IMR-90 (cell line): ENCODE measurements around the gene OR2A2. TPM values are rescaled to one million over a fixed set of nuclear protein-coding genes. Genes with fewer than 3 reads are reported as not detected.

ENCODE experiments used
- ATAC-seq: fragments of 200-7000 bp; cut with Tn5 transposase; 2 replicates; pipeline ENCODE4 v1.9.1; 2020; ENCODE audit warnings: low read depth, mild to moderate bottlenecking, moderate library complexity
- BruUV-seq: library from RNA; stranded (reverse); fragments of 400-500 nt; replicated peaks from 2 replicates; lab custom pipeline; 2021; lab: Mats Ljungman, UMichigan
- CTCF ChIA-PET: fragments of 300-600 bp; formaldehyde crosslinking; extraction: SDS; loops from one replicate; lab custom pipeline; 2021; ENCODE audit warnings: antibody characterized with exemption; lab: Yijun Ruan, JAX
- POLR2A ChIA-PET: fragments of 300-600 bp; sonication (Branson Sonifier 250); formaldehyde crosslinking; loops from one replicate; lab custom pipeline; 2022; ENCODE audit warnings: antibody characterized with exemption; ENCODE audit not compliant: unreplicated experiment; lab: Charles Lee
- DNase-seq: peaks from one replicate; pipeline ENCODE4 v3.0.0; 2013
- H2AFZ ChIP-seq: replicated peaks from 2 replicates; pipeline ENCODE3; 2013; ENCODE audit warnings: low read length, mild to moderate bottlenecking; ENCODE audit not compliant: poor library complexity
- H2AK5ac ChIP-seq: 2 replicates; pipeline ENCODE4 v1.6.1; 2013; ENCODE audit warnings: low read depth, low read length, inconsistent platforms
- H2AK9ac ChIP-seq: replicated peaks from 2 replicates; pipeline ENCODE3; 2013; ENCODE audit warnings: mild to moderate bottlenecking, low read depth, low read length, moderate library complexity; ENCODE audit not compliant: poor library complexity
- H2BK120ac ChIP-seq: 2 replicates; pipeline ENCODE4 v1.6.1; 2013; ENCODE audit warnings: low read depth, low read length, inconsistent platforms
- H2BK15ac ChIP-seq: 3 replicates; pipeline ENCODE4 v1.6.1; 2013; ENCODE audit warnings: low read depth, low read length, inconsistent platforms
- H2BK20ac ChIP-seq: 2 replicates; pipeline ENCODE4 v1.6.1; 2013; ENCODE audit warnings: low read depth, mild to moderate bottlenecking, inconsistent platforms, low read length, moderate library complexity
- H2BK5ac ChIP-seq: 2 replicates; pipeline ENCODE4 v1.6.1; 2013; ENCODE audit warnings: mild to moderate bottlenecking, low read depth, low read length, inconsistent platforms; ENCODE audit not compliant: poor library complexity, severe bottlenecking
- H3K14ac ChIP-seq: replicated peaks from 2 replicates; pipeline ENCODE4 v1.6.1; 2013; ENCODE audit warnings: low read depth, low read length, inconsistent platforms
- H3K18ac ChIP-seq: 2 replicates; pipeline ENCODE4 v1.6.1; 2013; ENCODE audit warnings: low read depth, low read length, control low read depth
- H3K23ac ChIP-seq: 2 replicates; pipeline ENCODE4 v1.6.1; 2013; ENCODE audit warnings: low read depth, low read length, inconsistent platforms
- H3K27ac ChIP-seq: 2 replicates; pipeline ENCODE4 v1.5.1; 2013; ENCODE audit warnings: mild to moderate bottlenecking, control low read depth, low read length; ENCODE audit not compliant: insufficient read depth
- H3K27me3 ChIP-seq: 2 replicates; pipeline ENCODE4 v1.6.1; 2013; ENCODE audit warnings: low read length; ENCODE audit not compliant: control insufficient read depth, insufficient read depth
- H3K36me3 ChIP-seq: 2 replicates; pipeline ENCODE4 v1.6.1; 2013; ENCODE audit warnings: low read length, mixed read lengths; ENCODE audit not compliant: control insufficient read depth, insufficient read depth
- H3K4ac ChIP-seq: 2 replicates; pipeline ENCODE4 v1.6.1; 2013; ENCODE audit warnings: low read depth, low read length, inconsistent platforms
- H3K4me1 ChIP-seq: 2 replicates; pipeline ENCODE4 v1.6.1; 2013; ENCODE audit warnings: low read length, mixed read lengths; ENCODE audit not compliant: control insufficient read depth, insufficient read depth
- H3K4me2 ChIP-seq: 2 replicates; pipeline ENCODE4 v1.6.1; 2013; ENCODE audit warnings: low read depth, mild to moderate bottlenecking, control low read depth, low read length, moderate library complexity
- H3K4me3 ChIP-seq: 2 replicates; pipeline ENCODE4 v1.5.1; 2013; ENCODE audit warnings: low read depth, mild to moderate bottlenecking, control low read depth, low read length, moderate library complexity; ENCODE audit not compliant: insufficient read depth
- H3K56ac ChIP-seq: 2 replicates; pipeline ENCODE4 v1.6.1; 2013; ENCODE audit warnings: low read length, inconsistent platforms; ENCODE audit not compliant: insufficient read depth; ENCODE audit errors: extremely low read depth
- H3K79me1 ChIP-seq, 2 experiments: 2 replicates each; pipeline ENCODE4 v1.6.1; 2013; ENCODE audit warnings: low read length in 2 of 2, inconsistent platforms in 1 of 2, low read depth in 1 of 2
- H3K9ac ChIP-seq: 2 replicates; pipeline ENCODE4 v1.6.1; 2013; ENCODE audit warnings: low read depth, low read length, control low read depth
- H3K9me1 ChIP-seq: 2 replicates; pipeline ENCODE4 v1.6.1; 2013; ENCODE audit warnings: low read length, inconsistent platforms; ENCODE audit not compliant: insufficient read depth
- H3K9me3 ChIP-seq: 2 replicates; pipeline ENCODE4 v1.6.1; 2013; ENCODE audit warnings: low read length; ENCODE audit not compliant: control insufficient read depth, insufficient read depth
- H4K20me1 ChIP-seq: 2 replicates; pipeline ENCODE4 v1.6.1; 2013; ENCODE audit warnings: low read length, inconsistent platforms; ENCODE audit not compliant: insufficient read depth
- H4K5ac ChIP-seq: 2 replicates; pipeline ENCODE4 v1.6.1; 2013; ENCODE audit warnings: mild to moderate bottlenecking, low read depth, low read length, control low read depth
- H4K8ac ChIP-seq, 2 experiments: 2 replicates each; pipeline ENCODE4 v1.6.1; 2013; ENCODE audit warnings: low read depth in 2 of 2, low read length in 2 of 2, control low read depth in 1 of 2, inconsistent platforms in 1 of 2
- H4K91ac ChIP-seq: 2 replicates; pipeline ENCODE4 v1.6.1; 2013; ENCODE audit warnings: low read depth, low read length, inconsistent platforms; ENCODE audit not compliant: insufficient read depth
- BHLHE40 ChIP-seq: fragments of 150-350 bp; IDR thresholded peaks from 2 replicates; pipeline ENCODE4 v1.6.1; 2016; ENCODE audit warnings: mild to moderate bottlenecking, low read depth, low read length
- CEBPB ChIP-seq: IDR thresholded peaks from 2 replicates; pipeline ENCODE4 v1.6.1; 2012; ENCODE audit warnings: low read depth, low read length, improper control_type of control experiment
- CHD1 ChIP-seq: IDR thresholded peaks from 2 replicates; pipeline ENCODE4 v1.6.1; 2012; ENCODE audit warnings: low read depth, low read length, improper control_type of control experiment
- FOS ChIP-seq: fragments of 150-350 bp; IDR thresholded peaks from 2 replicates; pipeline ENCODE4 v1.6.1; 2016; ENCODE audit warnings: low read depth, low read length
- MAFK ChIP-seq: IDR thresholded peaks from 2 replicates; pipeline ENCODE4 v1.6.1; 2012; ENCODE audit warnings: low read depth, low read length, improper control_type of control experiment
- MAZ ChIP-seq: IDR thresholded peaks from 2 replicates; pipeline ENCODE4 v1.6.1; 2012; ENCODE audit warnings: low read depth, mild to moderate bottlenecking, low read length, improper control_type of control experiment, moderate library complexity, borderline replicate concordance
- MXI1 ChIP-seq: IDR thresholded peaks from 2 replicates; pipeline ENCODE4 v1.6.1; 2012; ENCODE audit warnings: low read depth, mild to moderate bottlenecking, low read length, moderate library complexity, borderline replicate concordance
- POLR2A ChIP-seq: IDR thresholded peaks from 2 replicates; pipeline ENCODE4 v1.6.1; 2012; ENCODE audit warnings: mild to moderate bottlenecking, low read depth, low read length
- RFX5 ChIP-seq: IDR thresholded peaks from 2 replicates; pipeline ENCODE4 v1.8.0; 2012; ENCODE audit warnings: low read depth, mild to moderate bottlenecking, low read length, moderate library complexity
- SMC3 ChIP-seq: fragments of 150-350 bp; IDR thresholded peaks from 2 replicates; pipeline ENCODE4 v1.6.1; 2016; ENCODE audit warnings: low read depth, mild to moderate bottlenecking, antibody characterized with exemption, low read length, moderate library complexity
- WGBS, 2 experiments: methylation state at CpG; one replicate each; pipeline versions ENCODE4 v1.1.5 to v1.1.7; 2013; ENCODE audit warnings: missing lambda C conversion rate in 2 of 2; ENCODE audit not compliant: insufficient read length in 1 of 2; ENCODE audit errors: extremely low coverage in 2 of 2; 5-methylcytosine and 5-hydroxymethylcytosine counted together
- dilution Hi-C: fragments of 300-500 bp; cut with HindIII; formaldehyde crosslinking; loops from one replicate; pipeline ENCODE4 v1.14.3; 2018; ENCODE audit warnings: low sequenced_read_pairs; ENCODE audit not compliant: unreplicated experiment
- in situ Hi-C: fragments of 300-500 bp; cut with MboI; formaldehyde crosslinking; loops from 3 replicates; pipeline ENCODE4 v1.14.3; 2019; ENCODE audit warnings: low sequenced_read_pairs, inconsistent platforms, mixed read lengths
- intact Hi-C: fragments of 100-400 bp; cut with micrococcal nuclease; formaldehyde crosslinking; loops from 2 replicates; pipeline ENCODE4 v1.10.0; 2022
- polyA plus RNA-seq, 3 experiments: library from polyadenylated mRNA; depleted of rRNA; stranded (reverse); fragments of >200 nt; gene quantifications; 2 replicates each; pipeline ENCODE4 v1.2.3, GENCODE V29; 2012; ENCODE audit warnings: low replicate concordance in 1 of 3
- total RNA-seq: library from RNA; depleted of rRNA; stranded (reverse); fragments of >200 nt; gene quantifications from 2 replicates; pipeline ENCODE4 v1.2.3, GENCODE V29; 2012

The OR2A2 gene
- total and polyA plus RNA-seq, 2 of the 4 experiments (the other 2 are of a cell fraction): not detected

GRCh38 chr7:144069511-144069910, 39.9 kb upstream of the OR2A2 start, which contains the start of gene OR2A25:
OR2A25 (plus strand) TSS chr7:144069811; CDS start chr7:144074220, 4,409 bp downstream.
- Histone ChIP-seq H3K18ac (no peak within 1 kb of the TSS), H2AK9ac (no peak within 1 kb of the TSS), H4K20me1 (no peaks in the 10 kb centered on the region), H3K9me1 (no peaks in the 10 kb centered on the region), H2BK120ac (no peak within 1 kb of the TSS), H3K9ac (no peak within 1 kb of the TSS), H2BK20ac (no peak within 1 kb of the TSS), H3K14ac (no peak within 1 kb of the TSS), H3K27me3 (no peaks in the 10 kb centered on the region), H2BK15ac (no peak within 1 kb of the TSS), H4K5ac (no peak within 1 kb of the TSS), H3K4me2 (no peak within 1 kb of the TSS), H2AFZ (no peak within 1 kb of the TSS), H4K91ac (no peak within 1 kb of the TSS), H3K36me3 (no peaks in the 10 kb centered on the region), H3K4me1 (no peaks in the 10 kb centered on the region), H3K9me3 (no peaks in the 10 kb centered on the region), H3K27ac (no peak within 1 kb of the TSS), H2BK5ac (no peak within 1 kb of the TSS), H2AK5ac (no peak within 1 kb of the TSS), H3K4ac (no peak within 1 kb of the TSS), H3K4me3 (no peak within 1 kb of the TSS), H3K56ac (no peak within 1 kb of the TSS), H4K8ac (no peak within 1 kb of the TSS), H3K79me1 (no peaks in the 10 kb centered on the region), H3K23ac (no peak within 1 kb of the TSS)
- no peak for ATAC-seq
- no peak for TF ChIP-seq CEBPB
- no peak for TF ChIP-seq CHD1
- no peak for TF ChIP-seq RFX5
- no peak for TF ChIP-seq BHLHE40
- no peak for TF ChIP-seq MXI1
- no peak for TF ChIP-seq FOS
- TF ChIP-seq MAFK: no peak
- no peak for TF ChIP-seq POLR2A
- no peak for TF ChIP-seq MAZ
- TF ChIP-seq SMC3: no peak
- intact Hi-C loops: no loop called here
- POLR2A ChIA-PET: no interaction called here
- no peak for DNase-seq
- dilution Hi-C loops: no loop called here
- no TSS peak for BruUV-seq
- in situ Hi-C loops: no loop called here
- no CpG with 5 or more reads among the region's 1 CpG for WGBS, 2 experiments
- CTCF ChIA-PET: no interaction called here
